ENCODE data around the gene CSF3R. TPM values are rescaled to one million over a fixed set of nuclear protein-coding genes. Genes with fewer than 3 reads are reported as not detected.

CSF3R gene
- total and polyA plus RNA-seq, 9 of the 15 experiments (the other 6 are each of a cell fraction or from before 2014, with no cell fraction given), result 0.21 to 0.86 (median 0.40) TPM; not detected in 1

DNA sequence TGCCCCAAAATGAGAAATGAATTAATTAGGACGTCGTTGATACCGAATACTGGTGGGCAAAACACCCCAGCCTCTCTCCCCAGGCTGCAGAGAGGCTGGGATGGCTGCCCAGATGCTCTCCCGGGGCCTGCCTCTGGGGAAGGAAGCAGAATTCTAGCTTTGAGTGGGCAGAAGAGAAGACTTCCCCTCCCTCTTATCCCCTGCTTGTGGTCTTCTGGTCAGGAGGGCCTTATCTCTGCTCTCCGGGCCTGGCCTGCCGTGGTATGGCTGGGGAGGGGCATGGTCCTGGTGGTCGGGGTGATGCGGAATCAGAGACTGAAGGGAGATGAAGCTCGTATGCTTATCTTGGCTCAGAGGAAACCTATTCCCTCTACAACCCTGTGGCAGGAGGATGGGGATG is 9.8 kb upstream of the CSF3R start (continued):
- TF ChIP-seq, protein P1, sequence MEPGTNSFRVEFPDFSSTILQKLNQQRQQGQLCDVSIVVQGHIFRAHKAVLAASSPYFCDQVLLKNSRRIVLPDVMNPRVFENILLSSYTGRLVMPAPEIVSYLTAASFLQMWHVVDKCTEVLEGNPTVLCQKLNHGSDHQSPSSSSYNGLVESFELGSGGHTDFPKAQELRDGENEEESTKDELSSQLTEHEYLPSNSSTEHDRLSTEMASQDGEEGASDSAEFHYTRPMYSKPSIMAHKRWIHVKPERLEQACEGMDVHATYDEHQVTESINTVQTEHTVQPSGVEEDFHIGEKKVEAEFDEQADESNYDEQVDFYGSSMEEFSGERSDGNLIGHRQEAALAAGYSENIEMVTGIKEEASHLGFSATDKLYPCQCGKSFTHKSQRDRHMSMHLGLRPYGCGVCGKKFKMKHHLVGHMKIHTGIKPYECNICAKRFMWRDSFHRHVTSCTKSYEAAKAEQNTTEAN (CRISPR knock-in tag; IDR thresholded peaks at IDR 0.05), result no peak
- TF ChIP-seq CTBP1 (IDR thresholded peaks at IDR 0.05; ENCODE audit: borderline replicate concordance), result peak; percentile 98
- TF ChIP-seq NFXL1 (CRISPR knock-in tag; IDR thresholded peaks at IDR 0.05), result no peak
- no peak for TF ChIP-seq U2AF2 (optimal IDR thresholded peaks at IDR 0.05; ENCODE audit: low read depth, low read length)
- no peak for TF ChIP-seq FOXK1 (CRISPR knock-in tag; IDR thresholded peaks at IDR 0.05; ENCODE audit: borderline replicate concordance)
- no peak for TF ChIP-seq NR2C1 (IDR thresholded peaks at IDR 0.05)
- TF ChIP-seq NR2C1 (tag; IDR thresholded peaks at IDR 0.05), result no peak
- TF ChIP-seq, protein P2, sequence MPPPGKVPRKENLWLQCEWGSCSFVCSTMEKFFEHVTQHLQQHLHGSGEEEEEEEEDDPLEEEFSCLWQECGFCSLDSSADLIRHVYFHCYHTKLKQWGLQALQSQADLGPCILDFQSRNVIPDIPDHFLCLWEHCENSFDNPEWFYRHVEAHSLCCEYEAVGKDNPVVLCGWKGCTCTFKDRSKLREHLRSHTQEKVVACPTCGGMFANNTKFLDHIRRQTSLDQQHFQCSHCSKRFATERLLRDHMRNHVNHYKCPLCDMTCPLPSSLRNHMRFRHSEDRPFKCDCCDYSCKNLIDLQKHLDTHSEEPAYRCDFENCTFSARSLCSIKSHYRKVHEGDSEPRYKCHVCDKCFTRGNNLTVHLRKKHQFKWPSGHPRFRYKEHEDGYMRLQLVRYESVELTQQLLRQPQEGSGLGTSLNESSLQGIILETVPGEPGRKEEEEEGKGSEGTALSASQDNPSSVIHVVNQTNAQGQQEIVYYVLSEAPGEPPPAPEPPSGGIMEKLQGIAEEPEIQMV (tag; conservative IDR thresholded peaks at IDR 0.05; ENCODE audit: low read depth), result no peak
- no peak for TF ChIP-seq E2F3 (CRISPR knock-in tag; IDR thresholded peaks at IDR 0.05)
- TF ChIP-seq SRSF7 (optimal IDR thresholded peaks at IDR 0.05; ENCODE audit: low read depth, low read length), result no peak
- no peak for TF ChIP-seq SRSF1 (IDR thresholded peaks at IDR 0.05; ENCODE audit: low read depth, low read length)
- no peak for TF ChIP-seq ZNF57 (CRISPR knock-in tag; IDR thresholded peaks at IDR 0.05)
- TF ChIP-seq ESRRA (IDR thresholded peaks at IDR 0.05; ENCODE audit: borderline replicate concordance, low read depth), result peak; percentile 63; the same call in 1 of the 2 replicates
- peak; percentile 90 for TF ChIP-seq TAL1 (IDR thresholded peaks at IDR 0.05)
- no peak for TF ChIP-seq POLR2AphosphoS2 (IDR thresholded peaks at IDR 0.05; ENCODE audit: low read length)
- no peak for TF ChIP-seq ZNF695 (CRISPR knock-in tag; IDR thresholded peaks at IDR 0.05)
- TF ChIP-seq TAF15 (IDR thresholded peaks at IDR 0.05; ENCODE audit: low read depth, low read length), result no peak
- no peak for TF ChIP-seq POLR2B (IDR thresholded peaks at IDR 0.05; ENCODE audit: low read depth, partially characterized antibody)
- no peak for TF ChIP-seq BACH1 (tag; IDR thresholded peaks at IDR 0.05)
- TF ChIP-seq ZKSCAN8 (CRISPR knock-in tag; IDR thresholded peaks at IDR 0.05), result no peak
- TF ChIP-seq ZNF3 (CRISPR knock-in tag; IDR thresholded peaks at IDR 0.05), result no peak
- no peak for TF ChIP-seq ZNF589 (CRISPR knock-in tag; IDR thresholded peaks at IDR 0.05; ENCODE audit: low read depth)

Measured in K562 (cell line).